AG09309 (cell line): ENCODE measurements around the gene MAGI1.

Source experiments
- DNase-seq: peaks from one replicate; pipeline ENCODE4 v3.0.0-alpha.2; 2010; ENCODE audit warnings: low read depth
- H3K4me3 ChIP-seq: 2 replicates; pipeline ENCODE4 v1.5.1; 2011; ENCODE audit warnings: mild to moderate bottlenecking, low read depth, low read length, moderate library complexity; ENCODE audit not compliant: control insufficient read depth
- CTCF ChIP-seq: IDR thresholded peaks from 2 replicates; pipeline ENCODE4 v1.5.1; 2011; ENCODE audit warnings: mild to moderate bottlenecking, low read depth, low read length, inconsistent platforms; ENCODE audit not compliant: insufficient read depth, control insufficient read depth; ENCODE audit errors: missing control alignments

Gene MAGI1

GRCh38 chr3:65562447-65562846 lies 476.3 kb downstream of the MAGI1 start:
- TF ChIP-seq CTCF: no peak
- no peak overlapping the region for H3K4me3 ChIP-seq
- DNase-seq: no peak

GRCh38 chr3:65561617-65562016 lies 477.1 kb downstream of the MAGI1 start:
- DNase-seq: no peak
- H3K4me3 ChIP-seq: no peak overlapping the region
- no peak for TF ChIP-seq CTCF

GRCh38 chr3:65560901-65561300 lies 477.8 kb downstream of the MAGI1 start:
- H3K4me3 ChIP-seq: no peak overlapping the region
- DNase-seq: no peak
- TF ChIP-seq CTCF: no peak

- no peak for TF ChIP-seq CTCF
- H3K4me3 ChIP-seq: no peak overlapping the region
- DNase-seq: no peak
Observed at GRCh38 chr3:65560133-65560532, 478.6 kb downstream of the MAGI1 start.

- no peak for TF ChIP-seq CTCF
- H3K4me3 ChIP-seq: no peak overlapping the region
- no peak for DNase-seq
Observed at GRCh38 chr3:65559643-65560042, 479.1 kb downstream of the MAGI1 start.

GRCh38 chr3:65558826-65559225 lies 479.9 kb downstream of the MAGI1 start:
- TF ChIP-seq CTCF: no peak
- H3K4me3 ChIP-seq: no peak overlapping the region
- DNase-seq: no peak
